HG03342 (cell line): ENCODE results near the gene MRPL49.

Experiments used
- ATAC-seq: cut with Tn5 transposase; IDR thresholded peaks from one replicate; pipeline ENCODE4 v1.9.1; 2021; ENCODE audit warnings: mild to moderate bottlenecking, moderate library complexity; ENCODE audit not compliant: unreplicated experiment

Gene MRPL49

GRCh38 chr11:65121865-65122696 is at the start of gene MRPL49, which contains the start of gene FAU:
Gene MRPL49 (plus strand): TSS chr11:65122321. CDS start chr11:65122347, 26 bp downstream.
Gene FAU (minus strand): TSS chr11:65122134. CDS start chr11:65121813, 321 bp downstream.
- ATAC-seq = peak; percentile 62

DNA sequence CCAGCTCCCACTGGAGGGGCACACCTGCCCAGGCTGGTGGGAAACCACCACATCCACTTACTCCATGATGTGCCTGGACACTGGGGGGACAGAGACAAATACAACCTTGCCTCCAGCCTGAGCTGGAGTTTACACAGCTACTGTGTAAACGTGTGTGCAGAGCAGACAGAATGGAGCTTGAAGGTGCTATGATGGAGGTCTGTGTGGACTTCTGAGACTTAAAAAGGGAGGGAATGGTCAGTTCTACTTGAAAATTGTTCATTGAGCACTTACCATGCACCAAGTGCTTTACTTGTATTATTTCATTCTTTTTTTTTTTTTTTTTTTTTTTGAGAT is 49.5 kb upstream of the MRPL49 start:
- no peak for ATAC-seq

DNA sequence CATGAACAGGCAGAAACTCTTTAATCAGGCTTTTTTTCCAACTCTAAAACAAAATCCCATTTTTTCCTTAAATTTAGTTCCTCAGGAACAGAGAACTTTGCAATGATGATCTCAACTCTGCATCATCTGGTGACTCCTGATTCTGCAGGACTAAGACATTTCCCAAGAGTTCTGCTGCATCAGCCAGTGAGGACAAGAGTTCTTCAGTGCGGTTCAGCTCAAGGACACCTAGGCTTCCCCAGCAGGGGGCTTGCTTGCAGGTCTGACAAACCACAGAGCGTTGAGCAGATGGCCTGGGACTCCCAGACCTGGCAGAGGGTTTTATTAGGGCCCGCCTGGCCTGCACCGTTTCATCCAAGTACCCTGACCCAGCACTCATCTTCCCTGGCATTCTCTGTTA is 44.7 kb upstream of the MRPL49 start:
- ATAC-seq = no peak

DNA sequence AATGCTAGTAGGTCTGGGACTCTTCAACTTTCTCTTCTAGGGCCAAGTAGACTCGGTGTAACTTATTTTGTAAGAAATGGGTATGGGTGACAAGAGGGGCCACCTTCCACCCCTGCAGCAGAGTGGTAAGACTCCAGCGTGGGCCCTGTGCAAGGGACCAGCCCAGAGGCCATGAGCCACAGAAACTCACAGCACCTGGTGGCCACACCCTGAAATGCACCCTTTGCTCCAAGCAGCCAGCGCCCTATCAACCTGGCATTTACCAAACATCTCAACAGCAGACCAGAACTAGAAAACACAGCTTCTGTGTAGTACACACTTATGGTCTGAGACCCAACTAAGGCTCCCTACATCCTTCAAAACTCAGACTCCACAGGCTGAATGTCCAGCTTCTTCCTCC is 44.0 kb upstream of the MRPL49 start:
- ATAC-seq = no peak

GRCh38 chr11:65078786-65079342 is 43.3 kb upstream of the MRPL49 start:
- no peak for ATAC-seq

- ATAC-seq = peak; percentile 18
These were observed 38.8 kb upstream of the MRPL49 start for GRCh38 chr11:65083134-65083833.

- peak; percentile 78 for ATAC-seq
These were observed 38.1 kb upstream of the MRPL49 start, which contains the start of the genes CDCA5 and ZFPL1 for GRCh38 chr11:65083834-65084597. Gene CDCA5 (minus strand): TSS chr11:65084040. CDS start chr11:65083978, 62 bp downstream. Gene ZFPL1 (plus strand): TSS chr11:65084222. CDS start chr11:65084699, 477 bp downstream.

GRCh38 chr11:65084598-65085375 is 37.3 kb upstream of the MRPL49 start:
- ATAC-seq = no peak

- ATAC-seq = no peak
These were observed 36.7 kb upstream of the MRPL49 start for GRCh38 chr11:65085446-65085845.

- ATAC-seq = no peak
These were observed 35.3 kb upstream of the MRPL49 start for GRCh38 chr11:65086809-65087208.

- no peak for ATAC-seq
These were observed 34.9 kb upstream of the MRPL49 start for GRCh38 chr11:65087216-65087615.

DNA sequence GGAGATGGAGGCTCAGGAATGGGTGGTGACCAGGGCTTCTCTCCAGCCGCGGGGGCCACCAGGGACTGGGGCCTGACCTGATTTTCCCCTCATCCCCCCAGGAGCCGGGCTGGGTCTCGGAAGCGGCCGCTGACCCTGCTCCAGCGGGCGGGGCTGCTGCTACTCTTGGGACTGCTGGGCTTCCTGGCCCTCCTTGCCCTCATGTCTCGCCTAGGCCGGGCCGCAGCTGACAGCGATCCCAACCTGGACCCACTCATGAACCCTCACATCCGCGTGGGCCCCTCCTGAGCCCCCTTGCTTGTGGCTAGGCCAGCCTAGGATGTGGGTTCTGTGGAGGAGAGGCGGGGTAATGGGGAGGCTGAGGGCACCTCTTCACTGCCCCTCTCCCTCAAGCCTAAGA is 34.3 kb upstream of the MRPL49 start:
- ATAC-seq = no peak

GRCh38 chr11:65089621-65090020 is 32.5 kb upstream of the MRPL49 start:
- ATAC-seq = no peak

DNA sequence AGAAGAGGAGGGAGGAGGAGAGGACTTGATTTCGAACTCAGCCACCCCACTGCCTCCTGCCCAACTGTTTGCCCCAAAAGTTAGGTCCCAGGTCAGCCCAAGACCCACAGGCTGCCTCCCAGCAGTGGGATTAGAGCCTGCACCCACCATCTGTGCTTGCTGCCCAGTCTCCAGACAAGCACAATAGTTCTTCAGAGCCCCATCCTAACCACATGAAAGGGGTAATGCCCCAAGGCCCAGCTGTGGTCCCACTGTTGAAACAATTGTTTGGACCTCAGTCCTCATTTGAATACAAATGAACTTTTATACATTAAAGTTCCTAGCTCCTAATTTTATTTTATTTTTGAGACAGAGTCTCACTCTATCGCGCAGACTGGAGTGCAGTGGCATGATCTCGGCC is 31.5 kb upstream of the MRPL49 start:
- no peak for ATAC-seq

DNA sequence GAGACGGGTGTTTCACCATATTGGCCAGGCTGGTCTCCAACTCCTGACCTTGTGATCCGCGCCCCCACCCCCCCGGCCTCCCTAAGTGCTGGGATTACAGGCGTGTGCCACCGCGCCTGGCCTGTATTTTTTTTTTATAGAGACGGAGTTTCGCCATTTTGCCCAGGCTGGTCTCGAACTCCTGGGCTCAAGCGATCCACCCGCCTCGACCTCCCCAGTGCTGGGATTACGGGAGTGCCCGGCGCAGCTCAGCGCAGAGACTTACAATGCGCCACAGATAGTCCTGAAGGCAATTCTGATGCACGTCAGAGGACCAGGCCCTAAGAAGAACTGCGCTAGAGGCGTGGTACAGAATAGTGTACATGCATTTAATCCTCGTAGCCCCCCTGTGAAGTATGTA is 26.7 kb upstream of the MRPL49 start:
- no peak for ATAC-seq

GRCh38 chr11:65095974-65096806 is 25.9 kb upstream of the MRPL49 start, which contains the start of gene VPS51:
Gene VPS51 (plus strand): TSS chr11:65096214. CDS start chr11:65096251, 37 bp downstream.
- peak; percentile 85 for ATAC-seq

DNA sequence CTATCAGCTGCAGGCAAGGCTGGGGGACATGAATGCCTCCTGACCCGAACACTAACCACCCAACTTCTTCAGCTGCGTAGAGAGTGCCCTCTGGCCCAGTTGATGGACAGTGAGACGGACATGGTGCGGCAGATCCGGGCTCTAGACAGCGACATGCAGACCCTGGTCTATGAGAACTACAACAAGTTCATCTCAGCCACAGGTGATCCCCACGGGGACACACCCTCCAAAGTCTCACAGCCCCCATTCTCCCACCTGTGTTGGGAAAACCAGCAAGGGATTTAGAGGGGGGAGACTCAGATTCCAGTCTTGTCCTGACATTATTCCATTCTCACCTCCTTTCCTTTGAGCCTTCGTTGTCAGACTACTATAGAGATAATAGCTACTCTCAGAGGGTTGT is 25.2 kb upstream of the MRPL49 start:
- ATAC-seq = no peak

DNA sequence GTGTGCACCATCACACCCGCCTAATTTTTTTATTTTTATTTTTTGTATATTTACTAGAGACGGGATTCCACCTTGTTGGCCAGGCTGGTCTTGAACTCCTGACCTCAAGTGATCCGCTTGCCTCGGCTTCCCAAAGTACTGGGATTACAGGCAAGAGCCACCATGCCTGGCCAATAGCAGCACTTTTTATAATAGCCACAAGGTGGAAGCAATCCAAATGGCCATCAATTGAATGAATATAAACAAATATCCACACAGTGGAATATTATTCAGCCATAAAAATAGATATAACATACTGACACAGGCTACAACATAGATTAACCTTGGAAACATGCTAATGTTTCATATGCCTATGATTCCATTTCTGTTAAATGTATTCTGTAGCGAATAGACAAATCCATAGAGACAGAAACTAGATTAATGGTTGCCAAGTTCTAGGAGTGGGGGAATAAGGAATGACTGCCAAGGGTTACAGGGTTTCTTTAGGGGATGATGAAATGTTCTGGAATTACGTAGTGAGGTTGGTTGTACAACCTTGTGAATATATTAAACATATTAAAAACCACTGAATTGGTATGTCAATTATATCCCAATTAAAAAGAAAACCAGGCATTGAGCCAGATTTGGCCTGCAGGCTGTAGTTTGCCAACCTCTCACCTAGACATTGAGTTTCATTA is 21.3 kb upstream of the MRPL49 start:
- ATAC-seq = no peak
